Smooth muscle cell of bladder (primary cell): ENCODE results near the gene SRR. TPM values are rescaled to one million over a fixed set of nuclear protein-coding genes. Genes with fewer than 3 reads are reported as not detected.

ENCODE experiments used
- total RNA-seq: library from RNA; depleted of rRNA; stranded (reverse); fragments of >200 nt; gene quantifications from 2 replicates; pipeline ENCODE4 v1.2.3, GENCODE V29; 2014

Gene SRR, protein sequence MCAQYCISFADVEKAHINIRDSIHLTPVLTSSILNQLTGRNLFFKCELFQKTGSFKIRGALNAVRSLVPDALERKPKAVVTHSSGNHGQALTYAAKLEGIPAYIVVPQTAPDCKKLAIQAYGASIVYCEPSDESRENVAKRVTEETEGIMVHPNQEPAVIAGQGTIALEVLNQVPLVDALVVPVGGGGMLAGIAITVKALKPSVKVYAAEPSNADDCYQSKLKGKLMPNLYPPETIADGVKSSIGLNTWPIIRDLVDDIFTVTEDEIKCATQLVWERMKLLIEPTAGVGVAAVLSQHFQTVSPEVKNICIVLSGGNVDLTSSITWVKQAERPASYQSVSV
- total RNA-seq: 13.8 and 14.7 TPM in 2 replicates

DNA sequence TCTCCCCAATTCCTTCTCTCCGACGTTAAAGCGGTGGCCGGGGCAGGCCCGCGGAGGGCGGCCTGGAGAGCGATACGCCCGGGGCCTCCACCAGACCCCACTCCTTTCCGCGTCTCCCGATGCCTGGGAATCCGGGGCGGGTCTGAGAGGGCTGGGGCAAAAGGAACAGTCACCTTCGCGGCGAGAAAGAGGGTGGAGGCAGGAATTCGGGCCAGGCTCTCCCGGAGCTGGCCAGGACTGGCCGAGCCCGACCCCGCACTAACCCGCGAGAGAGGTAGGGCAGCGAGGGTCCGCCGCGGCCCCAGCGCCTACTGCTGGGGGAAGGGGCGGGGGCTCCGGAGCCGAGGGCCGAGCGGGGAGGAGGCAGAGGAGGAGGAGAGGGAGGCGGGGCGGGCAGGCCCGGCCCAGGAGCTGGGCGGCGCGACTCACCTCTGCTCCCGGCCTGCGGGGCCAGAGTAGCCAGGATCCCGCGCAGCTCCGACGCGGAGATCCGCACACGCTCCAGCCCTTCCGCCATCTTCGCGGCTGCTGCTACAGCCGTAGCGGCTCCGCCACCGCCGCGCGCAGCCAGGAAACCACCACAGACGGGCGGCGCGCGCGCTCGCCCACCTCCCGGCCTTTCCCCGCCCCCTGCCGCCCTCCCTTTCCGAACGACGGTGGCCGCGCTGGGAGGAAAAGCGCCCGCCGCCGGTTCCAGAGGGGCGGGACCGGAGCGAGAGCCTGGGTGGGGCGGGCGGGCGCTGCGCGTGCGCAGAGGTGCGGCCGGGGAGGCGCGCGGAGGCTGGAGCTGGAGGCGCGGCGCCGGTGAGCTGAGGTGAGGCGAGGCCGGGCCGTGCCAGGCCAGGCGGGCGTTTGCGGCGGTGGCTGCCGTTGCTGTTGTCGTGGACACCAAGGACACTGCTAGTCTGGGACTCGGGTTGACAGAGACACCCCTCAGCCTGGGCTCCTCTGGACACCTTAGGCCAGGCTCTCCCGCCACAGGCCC is at the start of gene SRR, which contains the start of gene SMG6:
TSS of gene SRR (plus strand) at position 747 of the 985 bp plus-strand sequence. CDS start 11,611 bp downstream, outside the sequence.
TSS of gene SMG6 (minus strand) at position 582 of the 985 bp plus-strand sequence. CDS start at position 517, 65 bp downstream.

GRCh38 chr17:2336215-2336851 is 32.6 kb downstream of the SRR start, which contains the start of gene TSR1:
TSS of gene TSR1 (minus strand) at chr17:2336457. CDS start at chr17:2336427, 30 bp downstream.

DNA sequence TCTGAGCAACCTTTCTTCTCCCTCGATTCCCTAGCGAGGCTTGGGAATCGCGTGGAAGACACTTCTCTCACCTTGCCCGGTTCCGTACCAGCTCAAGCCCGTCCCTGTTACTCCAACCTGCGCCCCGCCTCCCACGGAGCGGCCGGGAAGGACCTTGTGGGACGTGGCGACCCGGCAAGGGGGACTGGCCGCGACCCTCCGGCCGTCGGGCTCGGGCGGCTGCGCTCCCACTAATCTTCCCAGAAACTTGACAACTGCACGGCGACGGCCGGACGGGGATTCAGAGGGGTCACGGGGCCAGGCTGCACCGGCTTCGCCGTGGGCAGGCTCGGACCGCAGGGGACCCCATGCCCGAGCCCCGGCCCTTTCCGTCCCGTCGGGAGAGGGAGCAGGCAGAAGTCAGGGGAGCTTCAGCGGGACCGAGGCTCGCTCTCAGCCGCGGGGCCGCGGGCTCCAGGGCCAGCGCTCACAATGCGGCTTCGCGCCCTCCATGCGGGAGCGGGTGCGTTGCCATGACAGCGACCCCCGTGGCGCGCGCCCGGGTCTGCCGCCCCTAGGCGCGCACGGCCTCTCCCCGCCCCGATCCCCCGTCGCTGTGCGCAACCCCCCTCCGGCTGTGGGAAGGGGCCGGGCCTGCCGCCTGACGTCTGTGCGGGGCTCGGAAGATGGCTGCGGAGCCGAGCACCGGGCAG is 33.2 kb downstream of the SRR start, which contains the start of gene SGSM2:
TSS of gene SGSM2 (plus strand) at position 650 of the 692 bp plus-strand sequence. CDS start 188 bp downstream, outside the sequence.

Other genes starting within 250 kb of the SRR start
- 20.5 and 27.2 TPM in 2 replicates for gene HIC1, start 248.8 kb upstream of the SRR start, total RNA-seq
- gene SMG6, start 165 bp upstream of the SRR start, total RNA-seq: 22.0 and 26.3 TPM in 2 replicates
- 37.0 and 56.9 TPM in 2 replicates for gene TSR1, start 32.5 kb downstream of the SRR start, total RNA-seq
- 32.4 and 34.7 TPM in 2 replicates for gene SGSM2, start 33.6 kb downstream of the SRR start, total RNA-seq
- gene MNT, start 97.1 kb downstream of the SRR start, total RNA-seq: 5.0 and 6.9 TPM in 2 replicates
- 8.0 and 9.7 TPM in 2 replicates for gene METTL16, start 207.9 kb downstream of the SRR start, total RNA-seq